T-helper 1 cell treated with Interleukin-12 subunit alpha and Interleukin-12 subunit beta and Interleukin-4 antibody, amounts not matched to agents 30 ng/mL and 1 ng/mL, for 36 hours (primary cell): ENCODE data around the gene DIDO1. TPM values are rescaled to one million over a fixed set of nuclear protein-coding genes. Genes with fewer than 3 reads are reported as not detected.
"Not testable (repeated sequence)": the region's sequence is repeated elsewhere in the genome, so short reads cannot be mapped to it uniquely, and the experiment has no call there.

Experiments used
- intact Hi-C: fragments of 100-400 bp; cut with micrococcal nuclease; formaldehyde crosslinking; loops from one replicate; pipeline ENCODE4 v1.15.1; 2024
- total RNA-seq: library from RNA; stranded (reverse); gene quantifications from 2 replicates; pipeline ENCODE4 v1.2.3, GENCODE V29; 2022

DIDO1 gene
- total RNA-seq, 1 donor from 2014 or later, result 72.3 TPM

DNA sequence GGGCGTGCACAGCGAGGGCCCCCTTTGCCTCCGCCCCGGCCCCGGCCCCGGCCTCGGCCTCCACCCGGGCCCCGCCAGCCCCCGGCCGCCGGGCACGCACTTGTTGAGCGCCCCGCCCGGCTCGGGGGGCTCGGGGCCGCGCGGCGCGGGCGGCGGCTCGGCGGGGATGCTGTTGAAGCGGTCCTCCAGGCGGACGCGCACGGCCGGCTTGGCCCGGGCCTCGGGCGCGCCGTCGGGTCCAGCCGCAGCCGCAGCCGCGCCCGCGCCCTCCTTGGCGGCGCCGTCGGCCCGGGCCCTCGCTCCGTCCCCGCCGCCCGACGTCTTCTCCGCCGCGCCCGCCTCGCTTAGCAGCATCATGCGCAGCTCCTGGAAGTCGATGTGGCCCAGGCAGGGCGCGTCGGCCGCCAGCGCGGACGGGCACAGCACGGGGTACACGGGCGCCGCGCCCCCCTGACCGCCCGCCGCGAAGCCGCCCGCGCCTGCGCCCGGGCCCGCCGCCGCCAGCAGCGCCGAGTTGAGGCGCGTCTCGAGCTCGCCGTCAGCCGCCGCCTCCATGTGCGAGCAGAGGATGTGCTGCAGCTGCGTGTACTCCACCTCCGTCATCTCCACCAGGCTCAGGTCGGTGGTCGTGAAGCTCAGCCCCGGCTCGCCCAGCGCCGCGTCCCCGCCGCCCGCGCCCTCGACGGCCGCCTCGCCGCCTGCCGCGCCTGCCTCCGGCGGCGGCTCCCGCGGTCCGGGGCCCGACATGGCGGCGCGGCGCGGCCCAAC, 65.2 kb downstream of the DIDO1 start:
- intact Hi-C loops, result loop anchor here (2.0 to 5.0 kb wide), 5 partner anchors 36 to 739 kb away; partner anchors contain the start of genes ADRM1, LSM14B and YTHDF1

DNA sequence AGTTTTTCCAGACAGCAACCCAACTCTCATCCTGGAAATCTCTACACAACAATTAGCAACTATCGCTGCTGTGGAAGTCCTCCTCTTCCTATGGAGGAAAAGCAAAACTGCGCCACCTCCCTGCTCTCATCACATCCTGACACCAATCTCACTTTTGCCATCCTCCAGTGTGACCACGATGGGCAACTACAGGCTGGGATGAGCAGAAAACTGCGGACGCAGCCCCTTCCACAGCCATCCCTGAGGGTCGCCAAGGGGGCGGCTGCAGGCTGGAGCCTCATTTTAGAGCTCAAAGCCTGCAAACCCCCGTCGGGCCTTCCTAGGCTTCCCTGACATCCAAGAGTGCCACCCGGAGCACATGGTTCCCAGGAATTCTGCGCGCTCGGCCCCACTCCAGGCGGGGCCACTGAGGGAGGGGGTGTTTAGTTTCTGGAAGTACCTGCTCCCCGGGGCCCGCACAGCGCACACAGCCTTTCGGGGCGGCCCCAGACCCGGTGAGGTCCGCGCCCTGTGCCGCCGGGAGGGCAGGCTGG, 65.8 kb downstream of the DIDO1 start:
- intact Hi-C loops, result loop anchor here (2.0 to 5.0 kb wide), 5 partner anchors 36 to 738 kb away; partner anchors contain the start of genes ADRM1, LSM14B and YTHDF1

DNA sequence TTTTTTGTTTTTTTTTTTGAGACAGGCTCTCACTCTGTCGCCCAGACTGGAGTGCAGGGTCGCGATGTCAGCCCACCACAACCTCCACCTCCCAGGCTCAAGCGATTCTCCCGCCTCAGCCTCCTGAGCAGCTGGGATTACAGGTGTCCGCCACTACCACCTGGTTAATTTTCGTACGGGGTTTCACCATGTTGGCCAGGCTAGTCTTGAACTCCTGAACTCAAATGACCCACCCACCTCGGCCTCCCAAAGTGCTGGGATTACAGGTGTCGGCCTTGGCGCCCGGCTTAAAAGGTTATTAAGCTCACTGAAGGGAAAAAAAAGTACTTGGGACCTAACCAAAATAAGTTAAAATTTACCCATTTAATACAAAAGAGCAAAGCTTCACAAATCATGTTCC, 66.6 kb downstream of the DIDO1 start:
- intact Hi-C loops, result loop anchor here (2.0 to 5.0 kb wide), 5 partner anchors 35 to 737 kb away; partner anchors contain the start of genes ADRM1, LSM14B and YTHDF1

DNA sequence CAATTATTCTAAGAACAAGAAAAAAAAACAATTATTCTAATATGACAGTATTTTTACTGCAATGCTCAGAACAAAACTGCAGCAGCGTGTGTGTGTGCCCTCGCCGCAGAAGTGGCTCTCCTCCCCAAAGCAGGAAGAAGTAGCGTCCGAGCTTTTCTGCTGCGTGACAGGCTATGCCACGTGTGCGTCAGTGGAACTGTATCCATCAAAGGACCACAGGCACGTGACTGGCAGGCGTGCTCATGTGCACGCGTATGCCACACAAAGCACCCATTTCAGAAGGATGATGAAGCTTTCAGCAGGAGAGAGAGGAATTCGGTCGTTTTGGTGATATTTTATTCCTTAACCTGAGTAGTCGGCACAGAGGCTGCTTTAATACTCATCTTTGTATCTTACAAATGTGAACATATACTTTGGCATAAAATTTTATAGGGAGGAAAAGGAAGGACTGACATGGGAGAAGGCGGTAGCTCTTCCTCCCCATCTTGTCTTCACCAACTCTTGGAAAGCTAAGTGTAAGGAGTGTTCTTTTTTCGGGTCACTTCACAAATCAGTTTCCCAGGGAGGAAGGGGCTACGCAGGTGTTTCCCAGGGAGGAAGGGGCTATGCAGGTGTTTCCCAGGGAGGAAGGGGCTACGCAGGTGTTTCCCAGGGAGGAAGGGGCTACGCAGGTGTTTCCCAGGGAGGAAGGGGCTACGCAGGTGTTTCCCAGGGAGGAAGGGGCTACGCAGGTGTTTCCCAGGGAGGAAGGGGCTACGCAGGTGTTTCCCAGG, 68.1 kb downstream of the DIDO1 start:
- intact Hi-C loops, result no loop called here

DNA sequence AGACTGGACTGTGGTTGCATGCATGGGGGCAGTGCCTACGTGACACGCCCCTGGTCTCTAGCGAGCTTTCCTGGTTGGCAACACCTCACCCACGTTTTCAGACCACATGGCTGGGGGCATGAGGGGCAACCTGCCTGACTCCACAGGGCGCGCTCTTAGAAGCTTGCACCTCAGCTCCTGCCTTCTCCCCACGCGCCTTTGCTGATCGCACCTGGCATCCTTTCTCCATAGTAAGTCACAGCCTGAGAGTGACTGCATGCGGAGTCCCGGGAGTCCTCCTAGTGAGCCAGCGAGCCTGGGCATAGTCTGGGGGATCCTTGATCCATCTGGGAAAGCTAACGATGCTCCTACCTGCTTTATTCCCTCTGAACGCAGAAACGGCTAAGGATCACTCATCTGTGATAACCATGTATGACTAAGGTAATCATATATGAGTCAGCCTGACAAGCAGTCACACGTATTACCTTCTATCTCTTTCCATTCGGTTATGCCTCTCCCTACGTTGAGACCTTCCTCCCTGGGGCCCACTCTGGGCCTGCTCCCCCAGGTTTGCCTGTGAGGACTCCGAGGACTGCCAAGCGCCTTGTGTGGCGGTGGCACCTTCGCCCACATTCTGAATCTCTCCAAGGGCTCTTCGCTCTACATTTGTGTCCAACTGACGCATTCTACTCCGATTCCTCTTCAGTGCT, 69.2 kb downstream of the DIDO1 start:
- intact Hi-C loops, result no loop called here

DNA sequence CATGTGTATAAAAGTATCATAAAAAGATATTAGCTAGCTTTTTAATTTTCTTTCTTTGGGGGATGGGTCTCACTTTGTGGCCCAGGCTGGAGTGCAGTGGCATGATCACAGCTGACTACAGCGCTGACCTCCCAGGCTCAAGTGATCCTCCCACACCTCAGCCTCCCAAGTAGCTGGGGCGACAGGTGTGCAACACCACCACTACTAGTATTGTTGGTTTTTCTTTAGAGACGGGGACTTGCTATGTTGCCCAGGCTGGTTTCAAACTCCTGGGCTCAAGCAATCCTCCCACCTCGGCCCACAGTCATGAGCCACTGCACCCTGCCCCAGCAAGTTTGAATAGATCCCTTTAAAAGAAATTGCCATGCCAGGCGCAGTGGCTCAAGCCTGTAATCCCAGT, 71.2 kb downstream of the DIDO1 start:
- intact Hi-C loops, result no loop called here

DNA sequence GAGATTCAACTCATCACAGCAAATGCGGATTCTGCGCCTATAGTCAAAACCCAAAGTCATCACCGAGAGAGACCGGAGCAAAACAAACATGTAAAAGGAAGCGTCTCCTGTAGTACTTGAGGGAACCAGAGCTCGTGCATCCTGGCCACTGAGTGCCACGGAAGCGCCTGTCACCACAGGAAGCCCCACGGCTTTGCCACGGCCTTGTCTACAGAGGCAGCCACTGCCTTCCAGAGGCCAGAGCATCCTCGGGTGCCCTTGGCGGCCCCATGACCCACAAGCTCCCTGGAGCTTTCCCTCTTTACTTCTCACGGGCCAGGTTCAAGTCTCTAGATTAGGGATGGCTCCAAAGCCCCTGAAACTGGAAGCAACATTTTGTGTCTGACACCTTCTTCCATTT, 72.2 kb downstream of the DIDO1 start:
- intact Hi-C loops, result no loop called here

DNA sequence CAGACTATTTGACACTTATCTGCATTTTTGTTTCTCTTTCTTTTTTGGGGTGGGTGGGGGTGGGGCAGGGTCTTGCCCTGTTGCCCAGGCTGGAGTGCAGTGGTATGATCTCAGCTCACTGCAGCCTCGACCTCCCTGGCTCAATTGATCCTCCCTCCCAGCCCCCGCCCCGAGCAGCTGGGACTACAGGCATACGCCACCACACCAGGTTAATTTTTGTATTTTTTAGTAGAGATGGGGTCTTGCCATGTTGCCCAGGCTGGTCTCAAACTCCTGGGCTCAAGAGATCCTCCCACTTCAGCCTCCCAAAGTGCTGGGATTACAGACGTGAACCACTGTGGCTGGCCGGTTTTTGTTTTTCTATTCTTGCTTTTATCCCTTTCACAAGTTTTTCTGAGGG, 73.0 kb downstream of the DIDO1 start:
- intact Hi-C loops, result not testable (repeated sequence)

DNA sequence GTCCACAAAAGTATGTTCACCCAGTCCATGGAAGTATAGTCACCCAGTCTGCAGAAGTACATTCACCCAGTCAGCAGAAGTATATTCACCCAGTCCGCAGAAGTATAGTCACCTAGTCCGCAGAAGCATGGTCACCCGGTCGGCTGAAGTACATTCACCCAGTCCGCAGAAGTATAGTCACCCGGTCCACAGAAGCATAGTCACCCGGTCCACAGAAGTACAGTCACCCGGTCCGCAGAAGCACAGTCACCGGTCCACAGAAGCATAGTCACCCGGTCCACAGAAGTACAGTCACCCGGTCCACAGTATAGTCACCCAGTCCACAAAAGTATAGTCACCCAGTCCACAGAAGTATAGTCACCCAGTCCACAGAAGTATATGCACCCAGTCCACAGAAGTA, 73.5 kb downstream of the DIDO1 start:
- intact Hi-C loops, result no loop called here

DNA sequence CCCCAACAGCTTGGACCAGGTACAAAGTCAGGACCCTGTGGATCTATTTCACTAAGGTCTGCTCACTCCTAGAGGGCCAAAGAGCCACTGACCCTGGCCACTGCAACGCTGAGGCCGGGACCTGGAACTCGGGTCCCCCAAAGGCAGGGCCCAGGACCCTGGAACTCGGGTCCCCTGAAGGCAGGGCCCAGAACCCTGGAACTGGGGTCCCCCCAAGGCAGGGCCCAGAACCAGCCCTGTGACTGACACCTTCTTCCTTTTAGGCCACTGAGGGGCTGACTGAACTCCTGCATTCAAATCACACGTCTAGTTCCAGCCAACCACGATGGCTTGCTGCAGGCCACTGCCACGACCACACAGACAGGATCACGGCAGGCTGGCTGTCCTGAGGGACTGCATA, 74.1 kb downstream of the DIDO1 start:
- intact Hi-C loops, result no loop called here

DNA sequence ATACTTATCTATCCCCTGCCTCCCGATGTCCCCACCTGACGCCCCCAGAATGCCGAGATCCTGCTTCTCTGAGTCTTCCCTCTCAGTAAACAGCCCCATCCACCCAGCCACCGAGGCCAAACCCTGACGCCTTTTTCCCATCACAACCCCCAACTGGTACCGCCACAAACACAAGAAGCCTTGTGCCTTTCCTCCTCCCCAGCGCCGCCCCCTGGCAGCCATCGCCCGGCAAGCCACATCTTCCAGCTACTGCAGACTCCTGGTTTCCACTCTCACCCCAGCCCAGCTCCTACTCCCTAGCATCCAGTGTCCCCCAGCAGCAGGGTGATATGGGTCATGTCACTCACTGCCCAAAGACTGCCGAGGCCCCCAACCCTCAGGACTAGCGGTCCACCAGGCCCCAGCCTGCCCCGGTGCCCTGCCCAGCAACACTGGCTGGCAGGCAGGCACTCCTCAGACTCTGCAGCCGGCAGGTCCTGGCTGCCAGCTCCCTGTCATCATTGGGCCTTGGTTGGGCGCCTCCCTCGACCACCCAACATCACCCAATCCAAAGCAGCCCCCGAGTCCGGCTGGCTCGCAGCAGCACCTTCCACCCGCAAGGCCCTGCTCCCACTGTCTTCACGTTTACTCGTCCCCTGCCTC, 75.9 kb downstream of the DIDO1 start:
- intact Hi-C loops, result no loop called here

DNA sequence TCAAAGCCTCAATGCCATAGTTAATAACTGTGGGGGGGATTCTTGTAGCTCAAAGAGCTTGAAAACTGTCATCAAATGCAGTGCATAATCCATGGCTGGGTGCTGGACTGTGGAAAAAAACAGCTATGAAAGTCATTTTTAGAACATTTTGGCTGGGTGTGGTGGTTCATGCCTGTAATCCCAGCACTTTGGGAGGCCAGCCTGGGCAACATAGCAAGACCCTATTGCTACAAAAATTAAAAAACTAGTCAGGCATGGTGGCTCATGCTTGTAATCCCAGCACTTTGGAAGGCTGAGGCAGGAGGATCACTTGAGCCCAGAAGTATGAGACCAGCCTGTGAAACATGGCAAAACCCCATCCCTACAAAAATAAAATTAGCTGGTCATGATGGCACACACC, 76.9 kb downstream of the DIDO1 start:
- intact Hi-C loops, result no loop called here

DNA sequence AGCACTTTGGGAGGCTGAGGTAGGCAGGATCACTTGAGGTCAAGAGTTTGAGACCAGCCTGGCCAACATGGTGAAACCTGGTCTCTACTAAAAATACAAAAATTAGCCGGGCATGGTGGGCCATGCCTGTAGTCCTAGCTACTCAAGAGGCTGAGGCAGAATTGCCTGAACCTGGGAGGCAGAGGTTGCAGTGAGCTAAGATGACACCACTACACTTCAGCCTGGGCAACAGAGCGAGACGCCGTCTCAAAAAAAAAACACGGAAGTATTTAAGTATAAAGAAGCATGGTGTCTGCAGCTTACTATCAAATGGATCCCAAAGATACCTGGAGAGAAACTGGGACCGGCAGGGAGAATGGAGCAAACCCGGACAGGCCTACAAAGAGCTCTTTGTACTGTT, 77.4 kb downstream of the DIDO1 start:
- intact Hi-C loops, result not testable (repeated sequence)

DNA sequence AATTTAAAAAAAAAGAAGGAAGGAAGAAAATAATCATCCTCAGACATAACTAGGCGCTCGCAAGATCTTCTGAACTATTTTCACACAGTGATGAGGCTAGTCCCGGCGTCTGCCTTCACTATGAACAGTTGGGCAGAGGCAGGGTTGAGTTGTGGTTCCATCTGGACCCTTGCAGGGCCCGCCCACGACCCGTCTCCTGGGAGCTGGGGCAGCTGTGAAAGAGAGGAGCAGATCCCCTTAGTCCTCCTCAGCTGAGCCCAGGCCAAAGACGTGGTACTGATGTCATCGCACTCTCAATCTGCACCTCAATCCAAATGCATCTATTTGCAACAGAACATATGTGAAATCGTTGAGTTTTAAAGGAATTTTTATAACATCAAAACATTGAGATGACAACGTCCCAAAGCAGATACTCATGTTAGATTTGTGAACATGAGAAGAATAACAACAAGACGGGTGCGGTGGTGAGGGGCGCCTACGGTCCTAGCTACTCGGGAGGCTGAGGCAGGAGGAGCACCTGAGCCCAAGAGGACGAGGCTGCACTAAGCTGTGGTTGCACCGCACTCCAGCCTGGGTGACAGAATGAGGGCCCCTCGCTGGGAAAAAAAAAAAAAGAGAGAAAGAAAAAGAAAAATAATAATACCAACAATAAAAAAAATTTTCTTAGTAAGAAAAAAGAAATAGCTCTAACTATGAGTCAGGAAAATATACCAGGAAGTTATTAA, 80.0 kb downstream of the DIDO1 start:
- intact Hi-C loops, result no loop called here

DNA sequence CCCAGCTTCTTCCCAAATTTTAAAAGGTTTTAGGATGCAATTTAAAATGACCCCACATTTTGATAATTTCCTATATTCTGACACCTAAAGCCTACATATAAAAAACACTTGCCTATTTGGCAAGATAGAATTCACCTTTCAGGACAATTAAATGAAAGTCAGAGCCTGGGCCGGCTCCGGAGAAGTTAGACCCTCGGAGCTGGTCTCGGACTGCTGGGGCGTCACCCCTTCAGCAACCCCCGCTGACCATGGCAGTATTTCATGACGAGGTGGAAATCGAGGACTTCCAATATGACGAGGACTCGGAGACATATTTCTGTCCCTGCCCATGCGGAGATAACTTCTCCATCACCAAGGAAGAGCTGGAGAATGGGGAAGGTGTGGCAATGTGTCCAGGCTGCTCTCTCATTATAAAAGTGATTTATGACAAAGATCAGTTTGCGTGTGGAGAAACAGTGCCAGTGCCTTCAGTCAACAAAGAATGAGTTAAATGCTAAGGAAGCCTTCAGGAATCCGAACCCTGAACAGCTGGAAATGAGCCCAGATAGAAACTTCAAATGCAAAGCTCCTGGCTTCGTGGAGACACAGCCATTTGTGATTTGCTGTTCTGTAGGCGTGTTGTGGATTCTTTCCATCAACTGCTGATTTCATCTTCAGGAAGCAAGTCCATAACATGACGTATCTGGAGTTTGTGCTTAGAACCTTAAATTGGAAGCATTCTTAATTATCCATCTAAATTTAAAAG, 80.7 kb downstream of the DIDO1 start:
- intact Hi-C loops, result no loop called here

DNA sequence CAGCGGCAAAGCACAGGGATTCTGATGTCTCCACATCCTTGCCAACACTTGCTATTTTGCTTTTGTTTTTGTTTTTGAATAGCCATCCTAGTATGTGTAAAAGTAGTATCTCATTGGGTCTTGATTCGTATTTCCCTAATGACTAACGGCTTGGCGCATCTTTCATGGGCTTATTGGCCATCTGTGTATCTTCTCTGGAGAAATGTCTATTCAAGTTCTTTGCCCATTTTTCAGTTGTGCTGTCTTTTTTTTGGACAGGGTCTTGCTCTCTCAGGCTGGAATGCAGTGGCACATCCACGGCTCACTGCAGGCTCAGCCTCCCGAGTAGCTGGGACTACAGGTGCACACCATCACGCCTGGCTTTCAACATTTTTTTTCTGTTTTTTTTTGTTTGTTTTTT, 82.1 kb downstream of the DIDO1 start:
- intact Hi-C loops, result no loop called here

DNA sequence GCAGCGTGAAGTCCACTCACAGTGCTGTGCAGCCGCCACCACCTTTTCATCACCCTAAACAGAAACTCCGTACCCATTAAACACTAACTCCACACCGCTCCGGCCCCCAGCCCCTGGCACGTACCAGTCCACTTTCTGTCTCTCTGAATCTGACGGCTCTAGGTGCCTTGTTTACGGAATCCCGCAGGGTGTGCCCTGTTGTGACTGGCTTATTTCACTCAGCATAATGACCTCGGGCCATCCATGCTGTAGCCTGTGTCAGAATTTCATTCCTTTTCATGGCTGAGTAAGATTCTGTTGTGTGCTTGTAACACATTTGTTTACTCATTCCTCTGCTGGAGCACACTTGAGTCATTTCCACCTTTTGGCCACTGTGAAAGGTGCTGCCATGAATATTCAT, 82.6 kb downstream of the DIDO1 start:
- intact Hi-C loops, result no loop called here

DNA sequence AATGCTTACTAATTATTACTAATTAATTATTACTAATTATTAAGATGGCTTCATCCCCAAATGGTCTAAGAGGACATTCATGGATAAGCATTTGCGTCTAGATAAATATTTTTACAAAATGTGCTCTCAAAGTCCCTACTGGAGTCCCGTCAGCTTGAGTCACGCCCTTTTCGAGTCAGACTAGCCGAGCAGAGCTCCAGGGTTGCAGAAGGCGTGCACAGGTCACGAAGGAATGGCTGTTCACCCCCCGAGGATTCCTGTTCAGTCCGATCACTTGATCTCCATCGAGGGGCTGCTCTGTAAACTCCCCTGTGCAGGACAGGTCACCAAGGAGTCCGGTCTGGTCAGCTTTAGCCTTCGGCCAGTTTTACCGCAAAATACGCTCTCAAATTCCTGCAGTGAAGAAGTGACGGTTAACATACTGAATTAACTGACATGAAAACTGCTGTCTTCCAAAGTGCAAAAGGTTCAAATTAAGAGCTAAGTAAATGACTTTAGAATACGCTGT, 84.5 kb downstream of the DIDO1 start:
- intact Hi-C loops, result no loop called here
